KBM-7 (cell line): ENCODE measurements around the gene CPEB3.
A peak's percentile ranks its signal among the peaks of the same experiment; 100 is the strongest.
"Not testable (repeated sequence)": the region's sequence is repeated elsewhere in the genome, so short reads cannot be mapped to it uniquely, and the experiment has no call there.

Source experiments
- DNase-seq: peaks from one replicate; pipeline ENCODE4 v3.0.0-alpha.2; 2015
- in situ Hi-C: fragments of 300-500 bp; cut with MboI; formaldehyde crosslinking; loops from 2 replicates; pipeline ENCODE4 v1.14.3; 2020; ENCODE audit warnings: low sequenced_read_pairs, low pct_unique_long_range_greater_than_20kb, mixed read lengths

Gene CPEB3

GRCh38 chr10:92290837-92291615 is at the start of gene CPEB3, which contains the start of gene MARCHF5:
Gene CPEB3 (minus strand): TSS chr10:92291078. CDS start chr10:92240350, 50,728 bp downstream.
Gene MARCHF5 (plus strand): TSS chr10:92291167. CDS start chr10:92291495, 328 bp downstream.
- in situ Hi-C loops, result no loop called here
- peak; percentile 97 for DNase-seq

GRCh38 chr10:92329927-92330326 is 39.0 kb upstream of the CPEB3 start:
- in situ Hi-C loops, DNase-seq: not testable (repeated sequence)

GRCh38 chr10:92328993-92329392 is 38.1 kb upstream of the CPEB3 start:
- no peak for DNase-seq

GRCh38 chr10:92327445-92328433 is 36.9 kb upstream of the CPEB3 start:
- in situ Hi-C loops, result no loop called here
- no peak for DNase-seq

More at GRCh38 chr10:92328993-92329392, 38.1 kb upstream of the CPEB3 start:
- in situ Hi-C loops, result no loop called here

- in situ Hi-C loops, result no loop called here
- no peak for DNase-seq
Measured at GRCh38 chr10:92323079-92323478, 32.2 kb upstream of the CPEB3 start.

GRCh38 chr10:92316610-92317009 is 25.7 kb upstream of the CPEB3 start:
- in situ Hi-C loops, result no loop called here
- no peak for DNase-seq

GRCh38 chr10:92313750-92314149 is 22.9 kb upstream of the CPEB3 start:
- in situ Hi-C loops, result no loop called here
- no peak for DNase-seq

GRCh38 chr10:92309272-92309671 is 18.4 kb upstream of the CPEB3 start:
- in situ Hi-C loops, result no loop called here
- DNase-seq, result no peak

GRCh38 chr10:92305133-92306072 is 14.5 kb upstream of the CPEB3 start:
- in situ Hi-C loops, result no loop called here
- no peak for DNase-seq

GRCh38 chr10:92304061-92304460 is 13.2 kb upstream of the CPEB3 start:
- in situ Hi-C loops, result no loop called here
- no peak for DNase-seq

GRCh38 chr10:92303096-92303495 is 12.2 kb upstream of the CPEB3 start:
- in situ Hi-C loops, result no loop called here
- no peak for DNase-seq

- in situ Hi-C loops, result no loop called here
- no peak for DNase-seq
Measured at GRCh38 chr10:92298487-92298886, 7.6 kb upstream of the CPEB3 start.

- in situ Hi-C loops, result no loop called here
- peak; percentile 66 for DNase-seq
Measured at GRCh38 chr10:92291921-92292845, 1.3 kb upstream of the CPEB3 start.

GRCh38 chr10:92291616-92291865 is 663 bp upstream of the CPEB3 start:
- in situ Hi-C loops, result no loop called here
- no peak for DNase-seq

GRCh38 chr10:92290076-92290836 is 622 bp downstream of the CPEB3 start:
- DNase-seq, result no peak
- in situ Hi-C loops, result no loop called here

GRCh38 chr10:92284112-92284704 is 6.7 kb downstream of the CPEB3 start:
- no peak for DNase-seq
- in situ Hi-C loops, result no loop called here
